ENCODE results near the gene DNAI4.

The DNAI4 gene

GRCh38 chr1:66945316-66945715 is 20.7 kb upstream of the DNAI4 start:
- no peak for TF ChIP-seq ZFX (IDR thresholded peaks at IDR 0.05; ENCODE audit: borderline replicate concordance)
- TF ChIP-seq CTCF (IDR thresholded peaks at IDR 0.05) = no peak
- H3K27ac ChIP-seq = no peak overlapping the region

GRCh38 chr1:66944330-66945274 is 19.9 kb upstream of the DNAI4 start:
- no peak overlapping the region for H3K27ac ChIP-seq

GRCh38 chr1:66943361-66943969 is 18.8 kb upstream of the DNAI4 start:
- H3K27ac ChIP-seq = no peak overlapping the region
- TF ChIP-seq ZFX (IDR thresholded peaks at IDR 0.05; ENCODE audit: borderline replicate concordance) = no peak

More at GRCh38 chr1:66944330-66945274, 19.9 kb upstream of the DNAI4 start:
- no peak for TF ChIP-seq ZFX (IDR thresholded peaks at IDR 0.05; ENCODE audit: borderline replicate concordance)
- TF ChIP-seq CTCF (IDR thresholded peaks at IDR 0.05) = no peak

- H3K27ac ChIP-seq = no peak overlapping the region
Observed at GRCh38 chr1:66940981-66941380, 16.3 kb upstream of the DNAI4 start.

GRCh38 chr1:66938613-66939012 is 14.0 kb upstream of the DNAI4 start:
- H3K27ac ChIP-seq = no peak overlapping the region

More at GRCh38 chr1:66940981-66941380, 16.3 kb upstream of the DNAI4 start:
- TF ChIP-seq ZFX (IDR thresholded peaks at IDR 0.05; ENCODE audit: borderline replicate concordance) (no peak), CTCF (IDR thresholded peaks at IDR 0.05) (no peak)

GRCh38 chr1:66937529-66938234 is 13.0 kb upstream of the DNAI4 start:
- no peak overlapping the region for H3K27ac ChIP-seq
- TF ChIP-seq ZFX (IDR thresholded peaks at IDR 0.05; ENCODE audit: borderline replicate concordance) (no peak), CTCF (IDR thresholded peaks at IDR 0.05) (no peak)

More at GRCh38 chr1:66938613-66939012, 14.0 kb upstream of the DNAI4 start:
- TF ChIP-seq CTCF (IDR thresholded peaks at IDR 0.05) = no peak
- TF ChIP-seq ZFX (IDR thresholded peaks at IDR 0.05; ENCODE audit: borderline replicate concordance) = no peak

GRCh38 chr1:66933887-66934700 is 9.4 kb upstream of the DNAI4 start:
- no peak overlapping the region for H3K27ac ChIP-seq
- no peak for TF ChIP-seq ZFX (IDR thresholded peaks at IDR 0.05; ENCODE audit: borderline replicate concordance)
- TF ChIP-seq CTCF (IDR thresholded peaks at IDR 0.05) = no peak

Data from 22Rv1 (cell line).